NCI-H2029 treated with DMSO at 0.1 percent for 48 hours (cell line): ENCODE data around the gene ARMCX6.
"Not testable (repeated sequence)": the region's sequence is repeated elsewhere in the genome, so short reads cannot be mapped to it uniquely, and the experiment has no call there.

Experiments used
- DNase-seq: peaks from one replicate; lab custom pipeline; 2025; lab: John Stamatoyannopoulos, UW

The ARMCX6 gene

DNA sequence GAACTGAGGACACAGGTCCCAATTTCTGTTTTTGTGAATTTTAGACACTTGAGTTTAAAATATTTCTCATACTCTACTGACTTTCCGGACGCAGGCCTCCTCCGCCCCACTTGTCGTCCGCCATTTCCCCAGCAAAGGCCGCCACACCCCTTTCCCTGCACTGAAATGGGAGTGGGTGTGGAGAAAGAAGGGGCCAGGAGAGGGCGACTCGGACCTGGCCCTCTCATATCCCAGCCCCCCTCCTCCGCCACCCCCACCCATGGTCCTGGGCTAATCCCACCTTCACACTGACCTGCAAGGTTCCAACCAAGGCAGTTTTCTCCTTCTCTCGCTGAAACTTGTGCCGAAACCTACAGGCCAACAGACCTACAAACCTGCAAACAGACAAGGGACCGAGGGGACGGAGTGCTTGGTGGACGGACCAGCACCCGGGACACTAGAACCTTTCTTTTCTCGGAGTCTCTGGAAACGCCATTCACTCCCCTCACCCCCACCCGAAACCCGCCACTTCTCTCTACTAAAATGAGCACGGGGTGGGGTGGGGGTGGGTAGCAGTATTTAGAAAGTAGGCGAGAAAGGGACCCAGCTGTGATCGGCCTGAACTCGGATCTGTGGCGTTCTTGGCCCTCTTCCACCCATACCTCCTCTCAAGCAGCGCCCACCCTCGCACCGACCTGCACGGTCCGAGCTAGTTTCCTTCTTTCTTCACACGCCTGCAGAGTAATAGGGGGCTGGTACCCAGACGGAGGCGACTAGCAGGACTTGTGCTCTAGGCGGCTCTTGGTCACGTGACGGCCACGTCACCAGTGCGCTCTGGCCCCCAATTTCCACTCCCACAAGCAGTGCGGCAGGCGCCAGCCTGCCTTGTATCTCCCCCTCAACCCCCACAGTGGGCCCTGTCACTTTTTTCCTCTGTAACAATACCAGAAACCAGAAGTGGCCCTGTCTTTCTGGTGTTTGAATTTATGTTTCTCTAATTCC is at the start of gene ARMCX6:
TSS of gene ARMCX6 (minus strand) at position 790 of the 981 bp plus-strand sequence. CDS start 1,380 bp downstream, outside the sequence.
- no peak for DNase-seq

DNA sequence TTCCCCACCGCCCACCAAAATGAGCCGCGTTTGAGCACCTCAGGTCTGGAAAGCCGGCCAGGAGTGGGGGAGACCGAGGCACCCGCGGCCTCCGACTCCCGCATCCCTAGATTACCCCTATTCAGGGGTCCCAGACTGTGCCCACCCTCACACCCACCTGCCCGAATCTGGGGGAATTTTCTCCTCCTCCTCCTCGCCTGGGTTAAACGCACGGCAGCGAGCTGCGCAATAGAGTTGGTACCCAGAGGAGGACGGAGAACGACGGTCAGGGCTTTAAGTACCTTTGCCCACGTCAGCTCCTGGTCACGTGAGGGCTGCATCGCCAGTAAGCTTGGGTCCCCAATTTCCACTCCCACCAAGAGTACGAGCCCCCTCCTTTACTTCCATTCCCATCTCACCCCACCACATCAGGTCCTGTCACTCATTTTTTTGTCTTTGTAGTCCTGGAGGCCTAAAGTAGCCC is 41.8 kb upstream of the ARMCX6 start, which contains the start of gene ARMCX2:
TSS of gene ARMCX2 (minus strand) at position 250 of the 463 bp plus-strand sequence. CDS start 2,262 bp downstream, outside the sequence.
- DNase-seq = no peak

DNA sequence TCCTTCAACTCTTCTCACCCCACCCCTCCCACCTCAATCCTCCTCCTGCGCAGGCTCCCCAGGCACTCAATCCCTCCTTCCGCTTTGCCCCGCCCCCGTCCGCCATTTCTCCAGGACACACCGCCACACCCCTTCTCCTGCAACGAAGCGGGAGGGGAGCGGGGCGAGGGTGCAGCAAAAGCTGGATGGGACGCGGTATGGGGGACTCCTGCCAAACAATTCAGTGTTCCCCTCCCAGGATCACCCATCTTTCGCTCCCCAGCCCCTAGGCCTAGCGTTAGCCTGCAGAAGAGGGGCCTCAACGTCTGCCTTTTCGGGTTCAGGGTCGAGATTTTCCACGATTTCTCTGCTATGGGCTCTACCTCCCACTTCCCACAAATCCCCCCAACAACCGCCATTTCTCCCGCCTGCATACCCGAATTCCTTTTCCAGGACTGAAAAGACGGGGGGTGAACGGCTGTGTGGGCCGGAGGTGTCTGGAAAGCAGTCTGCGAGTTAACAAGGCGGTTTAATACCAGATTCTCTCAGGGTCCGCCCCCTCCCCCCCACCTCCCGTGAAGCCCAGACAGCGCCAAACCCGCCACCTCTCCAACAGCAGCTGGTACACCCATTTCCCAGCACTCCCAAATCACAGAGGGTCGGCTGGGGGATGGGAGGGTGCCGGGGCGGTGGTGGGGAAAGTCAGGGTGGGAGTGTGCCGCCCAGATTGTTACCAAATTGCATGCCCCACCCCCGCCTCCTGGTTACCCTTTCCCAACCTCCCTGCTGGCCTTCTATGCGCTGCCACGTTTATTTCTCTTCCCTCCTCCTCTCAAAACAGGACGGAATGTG is 41.1 kb upstream of the ARMCX6 start:
- peak; percentile 37 for DNase-seq

DNA sequence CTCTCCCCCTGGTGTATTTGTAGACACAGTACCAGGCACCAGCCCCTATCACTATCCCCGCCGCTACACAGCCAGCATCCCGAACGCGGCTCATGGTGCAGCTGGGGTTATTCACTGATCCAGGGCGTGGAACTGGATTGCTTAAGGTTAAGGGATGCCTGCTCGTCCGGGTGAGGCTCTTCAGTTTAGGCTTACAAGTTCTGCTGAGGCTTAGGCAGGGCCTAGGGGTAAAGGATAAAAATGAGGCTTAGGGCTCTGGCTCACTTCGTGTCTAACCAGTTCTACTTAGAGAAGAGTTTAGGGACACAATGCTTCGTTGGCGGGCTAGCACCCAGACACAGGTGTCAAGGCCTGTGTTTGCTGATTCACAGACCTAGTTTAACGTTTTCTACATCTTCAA is 39.7 kb upstream of the ARMCX6 start:
- no peak for DNase-seq

DNA sequence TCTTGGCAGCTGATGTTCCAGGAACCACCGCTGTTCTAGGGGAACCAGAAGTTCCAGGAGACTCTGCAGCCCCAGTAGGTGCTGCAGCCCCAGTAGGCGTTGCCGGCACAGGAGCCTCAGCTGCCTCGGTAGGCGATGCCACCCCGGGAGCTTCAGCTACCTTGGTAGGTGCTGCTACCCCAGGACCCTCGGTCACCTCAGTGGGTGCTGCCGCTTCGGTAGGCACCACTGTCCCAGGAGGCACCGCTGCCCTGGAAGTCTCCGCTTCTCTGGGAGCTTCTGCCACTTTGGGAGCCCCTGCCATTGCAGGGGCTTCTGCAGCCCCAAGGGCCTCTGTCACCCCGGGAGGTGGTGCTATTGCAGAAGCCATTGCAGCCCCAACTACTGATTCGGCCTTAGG is 39.0 kb upstream of the ARMCX6 start:
- DNase-seq = no peak

DNA sequence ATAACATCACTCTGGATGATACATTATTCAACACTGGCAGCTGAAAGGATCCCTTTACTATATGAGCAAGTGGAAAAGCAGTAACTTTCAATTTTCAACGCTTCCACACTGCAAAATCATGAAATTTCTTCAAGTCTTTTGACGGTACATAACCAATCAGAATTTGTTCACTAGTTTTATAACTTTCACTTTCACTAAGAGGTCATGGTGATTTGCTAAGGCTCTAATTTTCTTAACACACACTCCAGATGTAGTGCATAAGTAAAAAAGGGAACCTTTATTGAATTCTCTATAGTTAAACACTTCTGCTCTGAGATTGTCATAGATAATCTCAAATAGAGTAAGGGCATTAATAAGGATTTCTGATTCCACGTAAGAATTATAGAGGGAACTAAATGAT is 37.7 kb upstream of the ARMCX6 start:
- no peak for DNase-seq

DNA sequence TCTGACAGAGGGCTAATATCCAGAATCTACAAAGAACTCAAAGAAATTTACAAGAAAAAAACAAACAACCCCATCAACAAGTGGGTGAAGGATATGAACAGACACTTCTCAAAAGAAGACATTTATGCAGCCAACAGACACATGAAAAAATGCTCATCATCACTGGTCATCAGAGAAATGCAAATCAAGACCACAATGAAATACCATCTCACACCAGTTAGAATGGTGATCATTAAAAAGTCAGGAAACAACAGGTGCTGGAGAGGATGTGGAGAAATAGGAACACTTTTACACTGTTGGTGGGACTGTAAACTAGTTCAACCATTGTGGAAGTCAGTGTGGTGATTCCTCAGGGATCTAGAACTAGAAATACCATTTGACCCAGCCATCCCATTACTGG is 29.9 kb upstream of the ARMCX6 start:
- DNase-seq = not testable (repeated sequence)

DNA sequence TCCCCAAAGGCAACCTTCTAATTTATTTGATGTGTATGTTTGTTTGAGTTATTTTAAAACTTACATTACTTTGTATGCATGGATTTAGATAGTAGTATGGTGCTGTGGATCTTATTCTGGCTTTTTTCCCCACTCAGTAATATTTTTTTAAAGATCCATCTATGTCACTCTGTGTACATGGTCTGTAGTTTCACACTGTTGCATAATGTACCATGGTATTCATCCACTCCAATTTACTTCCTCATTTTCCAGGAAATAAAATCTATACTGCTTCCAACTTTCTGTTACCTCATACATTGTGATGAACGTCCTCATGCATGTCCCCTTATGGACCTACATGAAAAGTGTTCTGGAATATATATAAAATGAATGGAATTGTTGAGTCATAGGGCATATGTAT is 24.3 kb upstream of the ARMCX6 start:
- DNase-seq = no peak

DNA sequence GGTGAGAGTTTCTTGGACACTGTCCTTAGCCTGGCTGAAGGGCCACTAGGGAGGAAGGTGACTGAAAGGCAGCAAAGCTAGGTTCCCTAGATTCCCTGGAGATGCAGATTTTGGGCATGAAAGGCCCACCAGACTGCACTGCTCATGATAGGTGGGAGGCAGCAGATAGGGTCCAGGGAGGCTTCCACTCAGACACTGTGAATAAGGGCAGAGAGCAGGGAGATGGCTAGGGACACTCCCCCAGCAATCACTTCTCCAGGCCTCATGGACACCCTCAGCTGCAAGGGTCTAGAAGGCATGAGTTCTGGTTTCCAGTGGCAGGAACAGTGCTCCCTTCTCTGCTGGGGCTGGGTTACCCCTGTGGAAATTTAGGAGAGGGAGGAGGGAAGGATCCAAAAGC is 21.8 kb upstream of the ARMCX6 start:
- DNase-seq = no peak

DNA sequence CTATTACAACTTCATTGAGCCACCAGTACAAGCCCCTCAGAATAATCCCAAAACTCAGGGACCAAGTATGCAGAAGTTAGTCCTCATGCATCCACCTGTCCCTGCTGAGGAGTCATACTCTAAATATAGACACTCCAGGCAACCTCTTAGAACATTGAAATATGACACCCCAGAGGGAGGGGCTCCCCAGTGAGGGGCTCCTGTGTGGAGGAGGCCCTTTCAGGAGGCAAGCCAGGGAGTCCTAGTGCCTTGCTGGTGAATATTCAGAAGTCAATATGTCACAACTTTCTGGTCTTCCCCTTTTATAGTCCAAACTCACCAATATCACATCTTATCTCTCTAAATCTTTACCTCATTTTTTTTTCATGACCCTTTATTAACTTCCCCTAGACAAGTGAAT is 1.6 kb upstream of the ARMCX6 start:
- peak; percentile 53 for DNase-seq

DNA sequence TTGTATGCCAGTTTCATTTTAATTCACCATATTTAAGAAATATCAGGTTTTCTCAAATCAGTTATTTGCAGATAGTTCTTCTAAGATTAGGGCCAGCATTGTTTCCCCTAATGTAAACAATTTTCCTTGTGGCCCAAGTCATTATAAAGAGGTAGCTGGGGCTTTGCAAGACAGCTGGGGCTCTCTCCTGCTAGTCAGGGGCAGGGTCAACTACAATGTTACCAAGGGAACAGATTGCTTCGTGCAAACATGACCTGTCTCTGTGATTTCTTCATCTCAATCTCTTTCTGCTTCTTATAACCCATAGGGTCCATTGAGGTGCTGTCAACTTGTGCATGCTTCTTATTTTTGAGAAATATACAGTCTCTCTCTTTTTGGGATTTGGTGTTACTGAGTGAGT is 12.1 kb downstream of the ARMCX6 start:
- no peak for DNase-seq

DNA sequence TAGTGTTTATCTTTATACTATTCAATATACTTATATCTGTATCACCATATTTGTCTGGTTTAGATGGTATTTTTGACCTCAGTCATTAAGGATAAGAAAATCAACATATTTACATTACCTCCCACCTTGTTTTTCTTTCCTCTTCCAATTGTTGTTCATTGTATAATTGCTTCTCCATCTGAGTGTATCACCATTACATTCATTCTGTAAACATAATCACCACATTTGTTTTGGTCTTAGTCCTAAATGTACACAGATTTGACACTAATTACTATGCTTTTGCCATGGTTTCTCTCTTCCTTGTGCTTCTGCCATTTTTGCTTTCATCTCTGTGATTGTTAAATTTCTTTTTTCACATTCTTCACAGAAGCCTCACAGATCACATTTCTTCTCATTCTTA is 12.7 kb downstream of the ARMCX6 start:
- DNase-seq = no peak

DNA sequence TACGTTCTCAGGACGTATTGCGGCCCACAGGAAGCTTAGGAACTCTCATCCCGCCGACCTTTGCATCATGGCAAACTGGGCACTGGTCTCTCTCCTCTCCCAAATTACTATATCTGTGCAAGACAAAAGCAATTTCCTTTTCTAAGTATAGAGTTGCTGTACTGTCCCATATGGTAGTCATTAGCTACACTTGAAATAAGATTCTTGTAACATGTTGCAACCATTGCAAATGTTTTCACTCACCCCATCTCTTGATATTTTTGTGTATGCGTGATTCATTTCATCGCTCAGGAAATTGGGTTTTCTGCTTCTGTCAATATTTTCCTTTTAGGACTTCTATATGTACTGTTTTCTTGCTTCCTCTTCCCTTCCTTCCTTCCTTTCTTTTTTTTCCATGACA is 15.7 kb downstream of the ARMCX6 start:
- no peak for DNase-seq

DNA sequence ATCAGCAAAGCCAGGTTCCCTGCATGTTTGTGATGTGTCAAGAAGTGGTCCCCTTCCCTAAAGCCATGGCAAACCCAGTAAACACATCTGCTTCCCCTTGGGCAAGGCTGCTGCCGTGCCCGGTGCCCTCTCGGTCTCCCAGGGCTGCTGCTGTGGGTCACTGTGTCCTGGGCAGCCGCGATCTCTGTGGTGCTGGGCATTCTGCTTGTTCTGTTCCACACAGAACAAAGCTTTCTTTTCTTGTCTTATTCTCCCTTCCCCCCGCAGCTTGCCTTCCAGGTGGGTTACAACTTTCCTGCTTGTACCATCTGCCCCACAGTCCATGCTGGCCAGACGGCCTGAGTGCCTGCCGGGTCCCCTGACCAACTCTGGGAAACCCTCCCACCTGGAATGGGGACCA is 18.2 kb downstream of the ARMCX6 start:
- not testable (repeated sequence) for DNase-seq

DNA sequence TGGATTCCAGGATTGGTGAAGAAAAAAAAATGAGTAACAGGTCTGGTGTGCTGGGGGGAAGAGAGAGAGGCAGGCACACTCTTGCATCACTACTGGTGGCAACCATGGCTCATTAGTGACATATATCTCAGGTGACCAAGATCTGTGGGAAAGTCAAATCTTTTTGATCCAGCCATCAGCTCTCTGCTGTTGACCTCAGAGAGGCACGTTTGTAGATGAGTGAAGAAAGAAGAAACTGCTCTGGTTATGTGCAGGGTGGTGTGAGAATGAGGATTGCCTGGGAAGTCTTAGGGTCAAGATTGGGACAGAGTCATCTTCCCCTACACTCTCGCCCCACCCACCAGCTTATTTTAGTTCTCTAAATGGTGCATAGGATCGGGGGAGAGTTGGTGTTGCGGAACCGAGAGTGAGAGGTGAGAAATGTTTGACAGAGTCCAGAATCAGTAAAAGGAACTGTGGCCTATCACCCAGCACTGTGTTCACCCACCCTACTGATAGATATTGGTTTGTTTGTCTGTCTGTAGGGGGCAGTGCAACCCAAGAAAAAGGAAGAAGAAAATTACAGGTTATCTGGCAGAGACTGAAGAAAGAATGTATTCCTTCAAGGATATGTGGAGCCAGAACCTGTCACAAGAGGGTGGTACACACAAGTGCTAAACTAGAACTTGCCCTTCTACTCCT is 21.9 kb downstream of the ARMCX6 start:
- DNase-seq = peak; percentile 2
